HG03575 (cell line): ENCODE results near the gene PSMD9.
"Not testable (repeated sequence)": the region's sequence is repeated elsewhere in the genome, so short reads cannot be mapped to it uniquely, and the experiment has no call there.

ENCODE experiments used
- ATAC-seq: cut with Tn5 transposase; IDR thresholded peaks from one replicate; pipeline ENCODE4 v1.9.1; 2021; ENCODE audit not compliant: unreplicated experiment, insufficient number of reproducible peaks, low FRiP score; ENCODE audit errors: extremely low read depth

The PSMD9 gene

GRCh38 chr12:121915841-121916321 lies 27.3 kb downstream of the PSMD9 start:
- ATAC-seq = no peak

GRCh38 chr12:121916719-121917118 lies 28.1 kb downstream of the PSMD9 start:
- ATAC-seq = no peak

- ATAC-seq = no peak
Observed at GRCh38 chr12:121917950-121918678, 29.5 kb downstream of the PSMD9 start, which contains the start of gene CFAP251. CFAP251 (plus strand) TSS chr12:121918592; CDS start chr12:121921306, 2,714 bp downstream.

GRCh38 chr12:121918679-121919038 lies 30.1 kb downstream of the PSMD9 start:
- ATAC-seq = no peak

- no peak for ATAC-seq
Observed at GRCh38 chr12:121921066-121921465, 32.5 kb downstream of the PSMD9 start.

GRCh38 chr12:121925358-121925695 lies 36.7 kb downstream of the PSMD9 start:
- no peak for ATAC-seq

- no peak for ATAC-seq
Observed at GRCh38 chr12:121926874-121927706, 38.5 kb downstream of the PSMD9 start.

GRCh38 chr12:121927813-121928212 lies 39.2 kb downstream of the PSMD9 start:
- ATAC-seq = no peak

- not testable (repeated sequence) for ATAC-seq
Observed at GRCh38 chr12:121929545-121929944, 41.0 kb downstream of the PSMD9 start.

- ATAC-seq = no peak
Observed at GRCh38 chr12:121930862-121931261, 42.3 kb downstream of the PSMD9 start.

GRCh38 chr12:121932176-121932536 lies 43.6 kb downstream of the PSMD9 start:
- ATAC-seq = no peak

GRCh38 chr12:121932914-121933521 lies 44.4 kb downstream of the PSMD9 start:
- ATAC-seq = no peak

GRCh38 chr12:121933522-121934308 lies 45.1 kb downstream of the PSMD9 start:
- ATAC-seq = no peak

GRCh38 chr12:121934309-121934664 lies 45.7 kb downstream of the PSMD9 start:
- ATAC-seq = no peak

- ATAC-seq = no peak
Observed at GRCh38 chr12:121937654-121938053, 49.1 kb downstream of the PSMD9 start.

GRCh38 chr12:121939186-121939585 lies 50.6 kb downstream of the PSMD9 start:
- ATAC-seq = no peak

- ATAC-seq = no peak
Observed at GRCh38 chr12:121939992-121940766, 51.6 kb downstream of the PSMD9 start.

GRCh38 chr12:121942145-121942718 lies 53.6 kb downstream of the PSMD9 start:
- ATAC-seq = no peak
